GM03348 (cell line): Measurements from ENCODE around the gene ARHGEF33.

Source experiments
- DNase-seq: peaks from one replicate; pipeline ENCODE4 v3.0.0; 2012; ENCODE audit warnings: low spot score

ARHGEF33 gene

DNA sequence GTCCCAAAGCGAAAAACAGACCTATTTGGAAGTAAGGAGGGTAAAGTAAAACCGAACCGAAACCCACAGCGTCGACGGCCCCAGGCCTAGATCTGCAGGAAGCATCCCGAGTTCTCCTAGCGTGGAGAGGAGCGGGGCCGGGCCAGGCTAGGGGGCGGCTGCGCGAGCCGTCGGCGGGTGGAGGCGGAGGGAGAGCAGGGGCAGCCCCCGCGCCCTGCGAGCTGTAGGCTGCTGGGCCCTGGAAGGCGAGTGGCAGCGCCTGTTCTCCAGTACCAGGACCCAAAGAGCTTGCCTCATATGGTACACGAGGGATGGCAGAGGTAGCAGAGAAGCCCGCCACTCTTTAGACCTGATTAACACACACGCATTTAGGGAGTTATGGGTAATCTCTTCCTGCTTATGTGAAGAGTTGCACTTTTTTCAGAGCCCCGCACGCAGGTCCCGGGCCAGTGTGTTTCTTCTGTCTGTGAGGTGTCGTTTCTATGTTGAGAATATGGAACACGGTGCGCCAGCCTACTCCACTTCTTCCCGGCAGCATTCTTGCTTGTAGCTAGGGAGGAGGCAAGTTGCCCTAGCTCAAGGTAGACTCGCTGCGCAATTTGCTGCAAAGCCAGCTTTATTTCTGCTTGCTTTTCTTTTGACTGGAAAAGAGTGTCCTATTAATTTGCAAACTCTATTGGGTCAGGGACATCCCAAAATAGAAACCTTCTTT is 71.1 kb downstream of the ARHGEF33 start:
- no peak for DNase-seq

DNA sequence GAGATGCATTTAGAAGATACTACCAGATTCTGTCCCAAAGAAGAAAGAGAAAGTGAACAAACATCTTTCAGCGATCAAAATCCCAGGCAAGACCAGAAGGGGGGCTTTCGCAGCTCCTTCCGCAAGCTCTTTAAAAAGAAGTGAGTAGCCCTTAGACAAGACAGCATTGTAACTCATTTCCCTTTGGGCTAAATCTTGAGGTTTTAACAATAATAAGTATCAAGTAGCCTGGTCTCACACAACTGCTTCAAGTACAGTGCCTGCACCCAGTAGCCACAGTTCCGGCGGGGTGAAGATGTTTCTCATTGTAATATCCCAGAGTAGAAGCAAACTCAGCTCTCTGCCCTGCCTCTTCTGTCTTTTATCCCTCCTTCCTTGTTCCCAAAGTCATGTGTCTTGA is 76.3 kb downstream of the ARHGEF33 start:
- no peak for DNase-seq

DNA sequence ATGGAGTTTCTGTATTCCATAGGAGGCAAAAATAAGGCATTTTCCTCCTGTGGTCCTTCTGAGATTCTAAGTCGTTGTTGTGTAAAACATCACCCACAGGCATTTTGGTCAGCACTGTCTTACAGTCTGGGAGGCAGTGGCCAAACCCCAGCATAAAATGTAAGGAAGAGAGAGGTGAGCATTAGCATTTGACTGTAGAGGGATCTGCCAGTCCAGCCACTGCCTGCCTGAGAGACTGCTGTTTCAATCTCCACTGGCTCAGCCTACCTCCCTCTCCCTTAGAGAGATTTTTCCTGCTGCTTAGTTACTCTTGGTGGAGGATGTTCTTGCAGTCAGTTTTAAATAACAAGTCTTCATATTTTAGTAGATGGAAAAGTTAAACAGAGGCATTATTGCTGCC is 77.0 kb downstream of the ARHGEF33 start:
- DNase-seq, result no peak

DNA sequence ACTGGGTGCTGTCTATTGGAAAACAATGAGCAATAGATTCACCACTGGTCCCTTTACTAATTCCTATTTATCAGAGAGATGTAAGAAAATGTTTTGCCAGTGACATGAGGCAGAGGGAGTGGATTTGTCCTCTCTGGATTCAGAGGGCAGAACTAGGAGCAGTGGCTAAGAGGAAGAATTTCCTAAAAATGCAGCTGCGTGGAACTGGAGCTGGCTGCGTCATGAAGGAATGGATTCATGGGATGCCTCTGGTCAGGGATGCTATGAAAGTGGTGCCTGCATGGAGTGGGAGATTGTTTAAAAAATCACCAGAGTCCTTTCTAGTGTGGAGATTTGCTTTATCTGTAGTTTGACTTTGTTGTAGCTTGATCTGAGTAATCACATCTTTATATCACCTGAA is 78.3 kb downstream of the ARHGEF33 start:
- no peak for DNase-seq

DNA sequence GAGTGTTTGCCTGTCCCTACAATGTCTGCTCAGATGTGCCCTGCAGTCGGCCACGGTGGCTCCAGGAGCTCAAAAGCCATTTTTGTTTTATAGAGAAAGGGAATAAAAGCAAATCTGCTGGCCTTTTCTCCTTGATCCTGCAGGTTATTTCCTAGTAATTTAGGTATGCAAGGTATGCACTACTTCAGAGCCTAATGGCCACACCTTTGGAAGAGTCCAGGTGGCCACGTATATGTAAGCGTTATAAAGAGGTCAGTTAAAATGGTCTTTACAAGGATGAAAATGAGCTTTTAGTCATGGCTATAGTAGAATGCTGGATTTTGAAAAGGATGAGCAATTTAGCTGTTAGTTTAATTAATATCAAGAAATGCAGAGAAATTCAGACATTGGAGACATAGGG is 81.7 kb downstream of the ARHGEF33 start:
- no peak for DNase-seq

DNA sequence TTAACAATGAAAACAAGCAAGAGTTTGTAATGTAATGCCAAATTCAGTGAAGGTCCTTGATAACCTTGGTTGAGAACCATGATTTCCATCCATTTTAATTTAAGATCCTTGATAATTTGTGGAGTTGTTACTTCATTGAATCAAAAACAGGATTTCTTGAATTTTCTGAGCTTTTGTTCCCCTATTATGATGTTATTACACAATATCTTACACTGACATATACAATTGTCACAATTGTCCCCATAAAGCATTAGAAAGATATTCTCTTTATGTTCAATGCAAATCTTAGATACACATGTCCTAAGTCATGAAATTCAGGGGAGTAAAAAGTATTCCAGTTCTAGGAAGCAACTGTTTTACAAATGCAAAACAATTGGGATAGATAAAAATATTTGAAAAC is 83.6 kb downstream of the ARHGEF33 start:
- no peak for DNase-seq

DNA sequence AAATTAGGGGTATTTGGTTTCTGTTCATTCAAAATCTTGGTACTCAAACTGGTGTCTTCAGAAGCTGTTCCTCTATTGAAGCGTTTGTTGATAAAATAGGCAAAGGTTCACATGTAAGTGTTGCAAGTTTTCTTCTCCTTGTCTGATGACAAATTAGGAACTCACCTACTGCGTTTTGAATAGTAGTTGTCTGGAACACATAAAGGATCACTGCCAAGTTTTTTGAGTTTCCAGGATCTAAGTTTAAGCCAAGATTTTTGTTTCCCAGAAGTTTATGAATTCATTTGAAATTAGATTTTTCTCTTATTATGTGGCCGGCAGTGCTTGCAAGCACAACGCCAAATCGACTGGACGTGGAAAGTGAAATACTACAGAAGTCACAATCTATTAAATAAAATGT is 85.4 kb downstream of the ARHGEF33 start:
- no peak for DNase-seq

DNA sequence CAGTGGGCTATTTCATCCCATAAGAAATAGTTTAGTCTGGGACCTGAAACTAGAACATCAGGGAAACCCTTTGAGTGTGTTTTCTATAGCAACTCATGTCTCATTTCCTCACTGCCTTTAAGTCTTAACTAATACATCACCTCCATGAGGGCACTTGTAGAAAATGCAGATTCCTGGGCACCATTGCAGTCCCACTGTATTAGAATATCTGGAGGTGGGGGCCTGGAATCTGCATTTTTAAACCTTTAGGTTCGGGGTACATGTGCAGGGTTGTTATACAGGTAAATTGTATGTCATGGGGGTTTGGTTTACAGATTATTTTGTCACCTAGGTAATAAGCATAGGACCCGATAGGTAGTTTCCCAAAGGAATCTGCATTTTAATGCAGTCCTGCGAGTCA is 87.4 kb downstream of the ARHGEF33 start:
- no peak for DNase-seq

DNA sequence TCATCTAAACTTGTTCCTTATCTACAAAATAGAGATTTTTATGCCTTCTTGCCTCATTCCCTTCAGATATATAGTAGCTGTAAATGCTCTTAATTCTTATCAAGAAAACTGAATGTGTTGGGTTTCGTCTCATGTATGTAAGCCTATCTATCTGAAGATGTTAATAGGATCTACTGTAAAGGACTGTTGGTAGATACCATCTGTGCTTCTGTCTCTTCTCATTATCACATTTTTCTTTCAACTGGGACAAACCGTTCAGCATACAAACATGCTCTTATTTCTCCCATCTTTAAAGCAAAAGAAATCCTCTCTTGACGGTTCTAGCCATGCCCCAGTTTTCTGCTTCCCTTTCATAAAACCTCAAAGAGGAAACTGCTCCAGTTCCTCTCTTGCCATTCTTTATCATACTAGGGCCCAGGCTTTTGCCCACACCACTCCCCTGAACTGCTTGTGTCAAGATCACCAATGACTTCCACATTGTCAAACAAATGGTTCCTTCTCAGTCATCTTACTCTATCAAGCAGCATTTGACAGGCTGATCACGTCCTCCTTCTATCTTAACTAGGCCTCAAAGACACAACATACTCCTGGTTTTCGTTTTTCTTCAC is 88.7 kb downstream of the ARHGEF33 start:
- DNase-seq, result no peak

DNA sequence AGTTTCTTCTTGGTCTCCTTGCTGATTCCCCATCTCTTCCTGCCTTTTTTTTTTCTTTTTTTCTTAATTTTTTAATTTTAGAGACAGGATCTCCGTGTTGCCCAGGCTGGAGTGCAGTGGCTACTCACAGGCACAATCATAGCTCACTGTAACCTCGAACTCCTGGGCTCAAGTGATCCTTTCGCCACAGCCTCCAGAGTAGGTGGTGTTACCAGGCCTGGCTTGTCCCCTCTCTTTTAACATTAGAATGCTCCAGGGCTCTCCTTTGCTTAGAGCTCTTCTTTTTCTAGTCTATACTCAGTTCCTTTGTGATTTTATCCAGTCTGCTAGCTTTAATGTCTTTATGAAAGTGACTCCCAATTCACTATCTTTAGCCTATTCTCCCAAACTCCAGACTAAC is 89.2 kb downstream of the ARHGEF33 start:
- no peak for DNase-seq

DNA sequence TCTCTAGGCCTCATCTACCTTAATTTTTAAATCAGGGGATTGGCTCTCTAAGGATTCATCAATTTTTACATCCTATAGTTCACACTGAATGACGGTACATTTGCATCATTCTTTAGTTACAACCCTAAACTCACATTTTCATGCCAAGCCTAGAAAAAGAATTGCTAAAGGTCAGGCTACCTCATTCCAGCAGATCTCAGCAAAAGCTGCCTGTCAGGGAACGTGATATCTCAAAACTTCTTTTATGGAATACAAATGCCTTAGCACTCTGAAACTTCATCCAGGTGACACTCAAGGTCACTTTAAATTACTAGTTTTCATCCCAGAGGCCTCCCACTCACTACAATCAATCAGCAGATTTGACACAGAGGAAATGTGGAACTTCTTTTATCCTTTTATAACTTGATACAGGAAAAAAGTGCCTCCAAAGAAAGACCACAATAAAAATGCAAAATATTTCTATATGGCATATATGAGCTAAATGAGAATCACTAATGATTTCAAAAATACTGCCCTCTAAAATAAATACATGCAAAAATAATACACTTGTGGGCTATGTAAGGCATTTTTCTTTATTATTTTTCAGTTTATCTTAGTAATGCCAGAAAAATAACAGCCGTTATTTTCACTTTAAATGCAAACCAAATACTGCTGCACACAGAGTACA is 91.5 kb downstream of the ARHGEF33 start:
- no peak for DNase-seq

DNA sequence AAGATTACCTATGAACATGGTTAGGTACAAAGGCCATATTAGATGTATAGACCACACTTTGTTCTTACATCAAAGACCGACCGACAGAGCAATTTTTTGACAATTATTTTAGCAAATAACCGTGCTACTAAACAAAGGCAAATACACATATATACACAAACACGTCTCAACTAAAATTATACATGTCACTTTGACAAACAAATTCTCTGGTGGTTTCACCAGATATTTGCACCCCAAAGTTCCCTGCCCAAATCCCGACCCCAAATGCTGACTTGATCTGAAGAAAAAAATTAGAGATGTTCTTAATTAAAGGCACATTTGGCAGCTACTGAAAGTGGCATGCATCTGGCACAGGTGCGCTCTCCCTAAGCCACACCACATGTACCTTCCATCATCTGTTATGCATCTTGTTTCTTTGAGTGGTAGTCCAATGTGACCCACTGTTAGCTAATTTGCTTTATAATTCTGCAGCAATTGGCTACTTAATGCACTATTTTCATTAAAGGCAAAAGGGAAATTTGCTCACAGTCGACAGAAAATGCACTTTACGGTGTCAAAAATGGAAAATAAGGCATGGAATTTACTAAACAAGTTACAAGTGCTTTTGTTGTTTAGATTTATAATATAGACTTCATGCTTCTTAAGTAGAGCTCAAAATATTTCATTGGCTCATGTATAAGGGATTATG is 92.1 kb downstream of the ARHGEF33 start:
- DNase-seq, result no peak

DNA sequence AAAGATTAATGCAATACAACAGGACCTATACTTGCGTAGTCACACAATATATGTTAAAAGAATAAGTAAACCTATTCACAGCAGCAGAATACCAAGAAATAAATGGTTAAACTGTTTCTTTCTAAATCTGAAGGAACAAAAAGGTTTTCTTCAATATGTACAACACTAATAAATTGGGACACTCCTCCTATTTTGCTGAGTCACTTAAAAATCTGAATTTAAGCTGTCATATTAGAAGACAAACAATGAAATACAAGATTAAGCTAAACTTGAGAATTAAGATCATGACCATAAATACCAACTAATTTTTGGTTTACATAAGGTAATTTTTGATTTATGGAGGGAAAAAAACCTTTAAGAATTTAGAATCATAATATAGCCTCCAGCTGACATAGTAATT is 92.8 kb downstream of the ARHGEF33 start:
- DNase-seq, result no peak

DNA sequence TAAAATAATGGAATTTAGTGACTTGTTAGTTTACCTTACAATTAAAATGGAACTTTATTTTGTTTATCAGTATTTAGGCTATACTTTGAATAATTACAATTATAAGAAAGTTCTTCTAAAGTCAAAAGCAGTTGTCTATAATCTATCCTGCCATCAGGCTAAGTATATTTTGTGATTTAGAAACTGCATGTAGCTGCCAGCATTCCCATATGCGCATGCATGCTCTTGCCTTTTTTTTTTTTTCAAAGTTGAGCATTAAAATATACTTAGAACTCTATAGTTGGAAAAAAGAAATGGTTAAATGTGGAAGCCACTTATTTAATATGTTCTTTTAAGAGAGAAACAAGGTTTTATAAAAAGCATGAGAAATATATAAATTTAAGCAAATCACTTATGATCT is 99.0 kb downstream of the ARHGEF33 start:
- DNase-seq, result no peak

DNA sequence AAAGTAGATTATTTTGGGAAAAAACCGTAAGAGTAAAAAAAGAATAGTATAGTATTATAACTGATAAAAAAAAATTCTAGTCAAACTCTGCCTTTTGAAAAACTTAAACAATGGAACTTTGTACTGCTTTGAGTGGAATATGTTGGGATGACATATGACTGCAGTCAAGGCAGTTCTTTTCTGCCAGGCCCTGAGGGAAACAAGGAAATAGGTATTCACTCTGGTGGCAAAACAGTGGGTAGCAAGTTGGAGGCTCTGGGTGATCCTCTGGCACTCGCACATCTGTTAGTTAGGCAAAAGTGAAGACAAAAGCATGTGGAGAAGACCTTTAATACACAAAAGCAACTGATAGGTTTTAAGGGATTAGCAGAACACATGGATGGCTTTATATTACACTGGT is 102.2 kb downstream of the ARHGEF33 start:
- DNase-seq, result no peak

DNA sequence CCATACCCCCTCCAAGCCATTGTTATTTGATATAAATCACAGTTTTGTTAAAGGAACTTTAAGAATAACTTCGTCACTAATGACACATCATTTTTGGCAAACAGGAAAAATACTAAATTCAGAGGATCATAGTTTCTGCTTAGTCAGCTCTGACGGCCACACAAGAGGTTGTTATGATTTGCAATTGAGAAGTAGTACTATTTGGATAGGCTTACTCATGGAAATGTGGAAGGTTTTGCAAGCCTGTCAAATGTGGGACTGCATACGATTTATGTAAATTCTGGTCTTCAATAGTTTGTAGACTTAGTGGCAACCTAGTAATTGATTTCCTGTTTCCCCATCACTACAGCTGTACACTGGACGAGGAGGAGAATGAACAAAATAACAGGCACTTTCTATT is 108.1 kb downstream of the ARHGEF33 start:
- peak; percentile 73 for DNase-seq

DNA sequence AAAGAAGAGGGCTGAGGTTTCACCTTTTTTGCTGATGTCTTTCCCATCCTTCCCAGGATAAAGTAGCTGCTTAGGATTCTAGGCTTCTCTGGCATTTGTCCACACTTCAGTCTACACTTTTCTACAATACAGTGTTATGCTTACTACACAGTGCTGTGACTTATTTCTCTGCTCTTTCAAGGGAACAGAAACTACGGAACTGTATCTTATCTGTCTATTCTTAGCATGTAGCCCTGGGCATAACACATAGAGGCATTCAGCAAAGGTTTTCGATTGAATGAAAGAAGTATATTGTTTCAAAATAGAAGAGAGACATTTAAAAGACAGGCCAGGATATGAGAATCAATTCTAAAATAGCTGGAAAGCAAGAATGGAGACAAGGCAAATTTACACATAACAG is 110.9 kb downstream of the ARHGEF33 start:
- DNase-seq, result no peak

DNA sequence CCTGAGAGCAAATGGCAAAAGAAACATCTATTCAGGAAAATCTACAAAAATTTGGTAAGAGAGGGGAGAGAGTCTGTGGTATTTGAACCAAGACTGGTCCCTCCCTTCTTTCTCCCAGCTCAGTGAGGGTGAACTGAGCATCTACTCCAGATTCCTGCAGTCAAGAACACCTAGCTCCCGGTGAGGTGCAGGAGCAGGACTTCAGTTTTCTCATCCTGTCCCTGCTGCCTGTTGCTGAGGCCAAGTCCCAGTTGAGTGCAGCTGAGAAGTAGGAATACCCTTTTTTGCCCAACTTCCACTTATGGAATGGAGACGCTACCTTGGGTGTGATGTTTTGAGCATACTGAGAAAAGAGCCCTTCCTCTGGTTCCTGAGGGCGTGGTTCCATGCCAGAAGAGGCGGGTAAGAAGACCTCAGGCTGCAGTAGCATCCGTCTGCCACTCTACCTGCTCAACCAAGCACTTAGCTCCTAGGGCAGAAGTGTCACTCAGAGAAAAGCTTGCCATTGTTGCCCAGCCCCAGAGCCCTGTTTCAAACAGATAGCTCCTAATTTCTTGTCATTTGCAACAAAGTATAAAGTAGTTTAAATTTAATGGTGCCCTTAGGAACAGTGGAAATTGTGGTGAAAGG is 118.3 kb downstream of the ARHGEF33 start:
- no peak for DNase-seq

DNA sequence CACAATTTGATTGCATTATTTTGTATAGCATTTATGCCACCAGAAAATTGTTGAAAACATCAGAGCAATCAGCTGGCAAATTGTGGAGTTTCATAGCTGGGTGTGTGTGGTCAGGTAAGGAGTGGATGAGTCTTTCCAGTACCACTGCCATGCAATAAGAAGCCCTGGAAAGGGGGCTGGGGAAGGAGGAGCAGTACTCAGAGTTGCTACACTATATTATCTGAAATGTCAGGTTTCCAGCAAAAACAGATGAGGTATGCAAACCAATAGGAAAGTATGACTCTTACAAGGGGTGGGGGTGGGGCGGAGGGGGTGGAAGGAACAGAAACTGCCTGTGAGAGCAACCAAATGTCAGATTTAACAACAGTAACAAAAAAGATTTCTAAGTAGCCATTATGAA is 119.0 kb downstream of the ARHGEF33 start:
- no peak for DNase-seq

DNA sequence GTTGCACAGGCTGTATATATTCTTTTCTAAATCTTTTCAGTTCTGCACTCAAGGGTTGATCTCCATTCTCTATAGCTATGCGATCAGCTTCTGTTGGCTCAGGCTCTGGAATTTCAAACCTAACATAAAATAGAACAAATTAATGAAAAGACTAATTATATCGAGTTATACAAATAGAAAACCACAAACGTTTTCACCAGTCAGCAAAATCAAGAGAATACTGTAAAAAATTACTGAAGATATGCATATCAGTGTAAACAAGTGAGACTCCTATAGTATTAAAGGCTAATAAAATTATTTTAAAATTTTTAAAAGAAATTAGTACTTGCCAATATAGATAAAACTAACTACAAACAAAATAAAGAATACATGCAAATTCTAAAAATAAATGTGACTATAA is 124.2 kb downstream of the ARHGEF33 start:
- no peak for DNase-seq

DNA sequence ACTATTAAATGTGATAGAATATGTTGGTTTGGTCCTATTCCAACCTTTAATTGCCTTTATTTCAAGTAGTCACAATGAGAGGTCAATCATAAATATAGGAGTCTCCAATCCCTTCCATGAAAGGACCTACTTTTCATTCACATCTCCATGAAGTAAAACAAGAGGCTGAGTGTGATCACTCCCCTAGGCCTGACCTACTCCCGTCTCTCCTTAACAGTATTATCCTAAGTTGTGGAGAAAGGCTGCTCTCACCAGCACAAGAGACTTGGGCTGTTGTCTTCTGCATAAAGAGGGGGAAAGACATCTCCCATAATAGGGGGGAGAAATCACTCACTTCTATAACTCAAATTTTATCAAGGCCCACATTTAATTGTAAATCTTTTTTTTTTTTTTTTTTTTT is 125.7 kb downstream of the ARHGEF33 start:
- DNase-seq, result no peak

DNA sequence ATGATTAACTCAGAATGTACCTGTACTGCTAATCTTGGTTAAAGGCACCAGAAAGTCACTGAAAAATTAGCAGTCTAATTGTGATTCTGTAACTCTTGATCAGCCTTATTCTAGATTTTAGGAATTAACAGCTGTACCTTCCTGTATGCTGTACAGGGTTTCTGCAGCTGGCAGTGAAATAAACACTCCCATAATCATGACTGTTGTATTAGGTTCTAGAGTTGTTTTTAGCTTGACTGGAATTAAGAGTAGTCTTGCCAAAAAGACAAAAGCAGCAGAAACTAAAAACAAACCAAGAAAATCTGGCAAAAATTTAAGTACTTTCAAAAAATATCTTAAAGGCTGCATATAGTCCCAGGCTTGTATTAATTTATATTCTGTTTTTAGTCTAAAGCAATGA is 127.7 kb downstream of the ARHGEF33 start:
- no peak for DNase-seq

DNA sequence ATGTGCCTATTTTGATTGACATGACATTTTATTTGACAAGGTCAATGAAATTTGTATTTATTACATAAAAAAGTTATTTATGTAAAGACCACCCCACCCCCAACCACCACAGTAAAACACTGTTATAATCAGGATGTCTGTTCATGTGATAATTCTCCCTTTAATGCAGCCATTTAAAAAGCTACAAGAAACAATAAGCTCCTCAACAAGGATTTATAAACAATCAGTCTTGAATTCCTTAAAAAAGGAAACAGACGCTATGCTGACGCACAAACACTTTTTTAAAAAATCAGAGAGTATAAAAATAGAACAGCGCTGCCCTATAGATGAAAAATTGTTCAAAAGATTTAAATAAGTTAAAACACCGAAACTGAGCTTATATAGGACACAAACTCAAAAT is 129.0 kb downstream of the ARHGEF33 start:
- no peak for DNase-seq
